K562 (cell line): Measurements from ENCODE around the gene GABRE. TPM values are rescaled to one million over a fixed set of nuclear protein-coding genes. Genes with fewer than 3 reads are reported as not detected.

Experiments
- TCF3 ChIP-seq: sonication (generic); formaldehyde crosslinking; IDR thresholded peaks from 2 replicates; pipeline ENCODE4 v1.4.0; 2020; ENCODE audit warnings: mild to moderate bottlenecking, missing genetic modification reagents
- ZNF23 ChIP-seq: fragments of 250-450 bp; sonication (Bioruptor Pico); IDR thresholded peaks from 2 replicates; pipeline ENCODE4 v1.4.0; 2020; ENCODE audit warnings: mild to moderate bottlenecking
- polyA plus RNA-seq, 8 experiments: library from polyadenylated mRNA; depleted of rRNA in 4 of 8; stranded (reverse) in 5 of 8; unstranded in 3 of 8; fragments of >200 nt; fragmentation: Nextera tagmentation in 2 of 8; fragmentation: Illumina TruSeq in 1 of 8; extraction: Ambion mirVana in 2 of 8; extraction: Trizol in 1 of 8; gene quantifications; 2 replicates each; pipeline versions ENCODE4 v1.2.1 to v1.2.3, GENCODE V29; 2011 to 2014; ENCODE audit warnings: inconsistent platforms in 1 of 8, missing spikeins in 1 of 8
- total RNA-seq, 7 experiments: library from RNA; depleted of rRNA in 6 of 7; stranded (reverse); fragments of >200 nt in 6 of 7; fragmentation: Illumina TruSeq in 2 of 7; extraction: Trizol in 2 of 7; gene quantifications; 2 replicates each; pipeline versions ENCODE4 v1.2.1 to v1.2.3, GENCODE V29; 2011 to 2021; ENCODE audit warnings: low replicate concordance in 1 of 7
- TF ChIP-seq, protein P1 (sequence below): fragments of 450-650 bp; IDR thresholded peaks from 2 replicates; pipeline ENCODE4 v1.6.1; 2018; ENCODE audit not compliant: partially characterized antibody
- TF ChIP-seq, protein P2 (sequence below): fragments of 150-350 bp; IDR thresholded peaks from 2 replicates; pipeline ENCODE4 v1.6.1; 2014; ENCODE audit warnings: low read depth, mild to moderate bottlenecking, low read length, borderline replicate concordance
- TF ChIP-seq, protein P3 (sequence below): fragments of 200-800 bp; sonication (Bioruptor generic); IDR thresholded peaks from 2 replicates; pipeline ENCODE4 v1.6.1; 2017; ENCODE audit warnings: missing genetic modification characterization, missing compliant biosample characterization

GABRE gene
- total and polyA plus RNA-seq, 9 of the 15 experiments (the other 6 are each of a cell fraction or from before 2014, with no cell fraction given), result 23.1 to 456 (median 148) TPM

DNA sequence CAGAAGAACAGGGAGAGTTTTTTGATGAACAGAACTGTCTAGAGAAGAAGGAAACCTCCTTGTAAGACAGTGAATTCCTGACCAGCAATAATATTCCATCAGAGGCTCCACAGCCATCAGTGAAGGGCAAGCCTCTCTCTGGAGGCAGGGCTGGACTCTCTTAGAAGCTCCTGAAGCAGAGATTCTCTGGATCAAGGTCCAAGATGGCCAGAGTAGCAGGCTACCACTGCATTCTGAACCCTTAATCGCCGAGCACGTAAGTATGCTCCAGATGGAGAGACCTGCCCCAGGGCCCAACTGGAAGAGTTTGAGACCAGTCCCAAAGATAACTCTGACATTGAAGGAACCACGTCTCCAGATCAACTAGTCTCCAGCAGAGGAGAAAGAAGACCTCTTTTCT is 16.4 kb downstream of the GABRE start (continued):
- TF ChIP-seq, protein P1, sequence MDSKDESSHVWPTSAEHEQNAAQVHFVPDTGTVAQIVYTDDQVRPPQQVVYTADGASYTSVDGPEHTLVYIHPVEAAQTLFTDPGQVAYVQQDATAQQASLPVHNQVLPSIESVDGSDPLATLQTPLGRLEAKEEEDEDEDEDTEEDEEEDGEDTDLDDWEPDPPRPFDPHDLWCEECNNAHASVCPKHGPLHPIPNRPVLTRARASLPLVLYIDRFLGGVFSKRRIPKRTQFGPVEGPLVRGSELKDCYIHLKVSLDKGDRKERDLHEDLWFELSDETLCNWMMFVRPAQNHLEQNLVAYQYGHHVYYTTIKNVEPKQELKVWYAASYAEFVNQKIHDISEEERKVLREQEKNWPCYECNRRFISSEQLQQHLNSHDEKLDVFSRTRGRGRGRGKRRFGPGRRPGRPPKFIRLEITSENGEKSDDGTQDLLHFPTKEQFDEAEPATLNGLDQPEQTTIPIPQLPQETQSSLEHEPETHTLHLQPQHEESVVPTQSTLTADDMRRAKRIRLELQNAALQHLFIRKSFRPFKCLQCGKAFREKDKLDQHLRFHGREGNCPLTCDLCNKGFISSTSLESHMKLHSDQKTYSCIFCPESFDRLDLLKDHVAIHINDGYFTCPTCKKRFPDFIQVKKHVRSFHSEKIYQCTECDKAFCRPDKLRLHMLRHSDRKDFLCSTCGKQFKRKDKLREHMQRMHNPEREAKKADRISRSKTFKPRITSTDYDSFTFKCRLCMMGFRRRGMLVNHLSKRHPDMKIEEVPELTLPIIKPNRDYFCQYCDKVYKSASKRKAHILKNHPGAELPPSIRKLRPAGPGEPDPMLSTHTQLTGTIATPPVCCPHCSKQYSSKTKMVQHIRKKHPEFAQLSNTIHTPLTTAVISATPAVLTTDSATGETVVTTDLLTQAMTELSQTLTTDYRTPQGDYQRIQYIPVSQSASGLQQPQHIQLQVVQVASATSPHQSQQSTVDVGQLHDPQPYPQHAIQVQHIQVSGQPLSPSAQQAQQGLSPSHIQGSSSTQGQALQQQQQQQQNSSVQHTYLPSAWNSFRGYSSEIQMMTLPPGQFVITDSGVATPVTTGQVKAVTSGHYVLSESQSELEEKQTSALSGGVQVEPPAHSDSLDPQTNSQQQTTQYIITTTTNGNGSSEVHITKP, result no peak
- no peak for TF ChIP-seq ZNF23 (CRISPR knock-in tag)
- TF ChIP-seq, protein P2, sequence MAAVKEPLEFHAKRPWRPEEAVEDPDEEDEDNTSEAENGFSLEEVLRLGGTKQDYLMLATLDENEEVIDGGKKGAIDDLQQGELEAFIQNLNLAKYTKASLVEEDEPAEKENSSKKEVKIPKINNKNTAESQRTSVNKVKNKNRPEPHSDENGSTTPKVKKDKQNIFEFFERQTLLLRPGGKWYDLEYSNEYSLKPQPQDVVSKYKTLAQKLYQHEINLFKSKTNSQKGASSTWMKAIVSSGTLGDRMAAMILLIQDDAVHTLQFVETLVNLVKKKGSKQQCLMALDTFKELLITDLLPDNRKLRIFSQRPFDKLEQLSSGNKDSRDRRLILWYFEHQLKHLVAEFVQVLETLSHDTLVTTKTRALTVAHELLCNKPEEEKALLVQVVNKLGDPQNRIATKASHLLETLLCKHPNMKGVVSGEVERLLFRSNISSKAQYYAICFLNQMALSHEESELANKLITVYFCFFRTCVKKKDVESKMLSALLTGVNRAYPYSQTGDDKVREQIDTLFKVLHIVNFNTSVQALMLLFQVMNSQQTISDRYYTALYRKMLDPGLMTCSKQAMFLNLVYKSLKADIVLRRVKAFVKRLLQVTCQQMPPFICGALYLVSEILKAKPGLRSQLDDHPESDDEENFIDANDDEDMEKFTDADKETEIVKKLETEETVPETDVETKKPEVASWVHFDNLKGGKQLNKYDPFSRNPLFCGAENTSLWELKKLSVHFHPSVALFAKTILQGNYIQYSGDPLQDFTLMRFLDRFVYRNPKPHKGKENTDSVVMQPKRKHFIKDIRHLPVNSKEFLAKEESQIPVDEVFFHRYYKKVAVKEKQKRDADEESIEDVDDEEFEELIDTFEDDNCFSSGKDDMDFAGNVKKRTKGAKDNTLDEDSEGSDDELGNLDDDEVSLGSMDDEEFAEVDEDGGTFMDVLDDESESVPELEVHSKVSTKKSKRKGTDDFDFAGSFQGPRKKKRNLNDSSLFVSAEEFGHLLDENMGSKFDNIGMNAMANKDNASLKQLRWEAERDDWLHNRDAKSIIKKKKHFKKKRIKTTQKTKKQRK, result no peak
- TF ChIP-seq TCF3 (CRISPR knock-in tag), result no peak
- TF ChIP-seq, protein P3, sequence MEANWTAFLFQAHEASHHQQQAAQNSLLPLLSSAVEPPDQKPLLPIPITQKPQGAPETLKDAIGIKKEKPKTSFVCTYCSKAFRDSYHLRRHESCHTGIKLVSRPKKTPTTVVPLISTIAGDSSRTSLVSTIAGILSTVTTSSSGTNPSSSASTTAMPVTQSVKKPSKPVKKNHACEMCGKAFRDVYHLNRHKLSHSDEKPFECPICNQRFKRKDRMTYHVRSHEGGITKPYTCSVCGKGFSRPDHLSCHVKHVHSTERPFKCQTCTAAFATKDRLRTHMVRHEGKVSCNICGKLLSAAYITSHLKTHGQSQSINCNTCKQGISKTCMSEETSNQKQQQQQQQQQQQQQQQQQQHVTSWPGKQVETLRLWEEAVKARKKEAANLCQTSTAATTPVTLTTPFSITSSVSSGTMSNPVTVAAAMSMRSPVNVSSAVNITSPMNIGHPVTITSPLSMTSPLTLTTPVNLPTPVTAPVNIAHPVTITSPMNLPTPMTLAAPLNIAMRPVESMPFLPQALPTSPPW (CRISPR knock-in tag), result no peak
- TF ChIP-seq, all 486 proteins: peak for 0
